Gastroesophageal sphincter (tissue), 4 donors: ENCODE measurements around the gene FBXL16. TPM values are rescaled to one million over a fixed set of nuclear protein-coding genes. Genes with fewer than 3 reads are reported as not detected.

ENCODE experiments used
- ATAC-seq: fragments of 150-250 bp; one replicate; pipeline ENCODE4 v1.9.1; 2016; ENCODE audit warnings: mild to moderate bottlenecking, moderate library complexity
- H3K27ac ChIP-seq, 4 donors: fragments of 200-600 bp; sonication (generic) in 3 of 4; 1 replicate in 3 of 4; 2 replicates in 1 of 4; pipeline ENCODE4 v1.5.1; 2016 to 2019
- H3K27me3 ChIP-seq: fragments of 200-600 bp; sonication (generic); one replicate; pipeline ENCODE4 v1.5.1; 2019
- H3K36me3 ChIP-seq, 2 donors: fragments of 200-600 bp; sonication (generic); one replicate each; pipeline ENCODE4 v1.5.1; 2019; ENCODE audit warnings: control low read depth in 1 of 2
- H3K4me1 ChIP-seq, 3 donors: fragments of 200-600 bp; sonication (generic); 1 replicate in 2 of 3; 2 replicates in 1 of 3; pipeline ENCODE4 v1.5.1; 2016 to 2019; ENCODE audit warnings: control low read depth in 2 of 3
- H3K4me3 ChIP-seq, 2 donors: fragments of 200-600 bp; sonication (generic); one replicate each; pipeline ENCODE4 v1.5.1; 2019; ENCODE audit warnings: mild to moderate bottlenecking in 1 of 2, moderate library complexity in 1 of 2
- H3K9me3 ChIP-seq, 3 donors: fragments of 200-600 bp; sonication (generic); one replicate each; pipeline ENCODE4 v1.5.1; 2017 to 2019; ENCODE audit warnings: control low read depth in 2 of 3
- EP300 ChIP-seq: sonication (generic); formaldehyde crosslinking; IDR thresholded peaks from one replicate; pipeline ENCODE4 v1.6.1; 2017; ENCODE audit warnings: antibody characterized with exemption, mild to moderate bottlenecking
- POLR2A ChIP-seq, 2 donors: fragments of 450-650 bp; IDR thresholded peaks; one replicate each; pipeline ENCODE4 v1.6.1; 2017; ENCODE audit warnings: antibody characterized with exemption in 2 of 2, mild to moderate bottlenecking in 2 of 2, moderate library complexity in 1 of 2
- POLR2AphosphoS5 ChIP-seq: sonication (generic); formaldehyde crosslinking; IDR thresholded peaks from one replicate; pipeline ENCODE4 v1.6.1; 2017; ENCODE audit warnings: antibody characterized with exemption
- WGBS, 2 donors: methylation state at CpG; one replicate each; pipeline ENCODE4 v1.1.5; 2018; ENCODE audit warnings: low coverage in 1 of 2; 5-methylcytosine and 5-hydroxymethylcytosine counted together
- total RNA-seq, 4 donors: library from RNA; depleted of rRNA; stranded (reverse); fragments of >200 nt; gene quantifications; one replicate each; pipeline ENCODE4 v1.1.0, GENCODE V29; 2016
- TF ChIP-seq, protein P1 (sequence below), 4 experiments: fragments of 200-600 bp in 2 of 4; fragments of 450-650 bp in 2 of 4; sonication (generic) in 1 of 4; IDR thresholded peaks; one replicate each; pipeline ENCODE4 v1.5.1; 2017 to 2019; ENCODE audit warnings: antibody characterized with exemption in 4 of 4, mild to moderate bottlenecking in 2 of 4, moderate library complexity in 2 of 4

Gene FBXL16
- total RNA-seq, 4 donors from 2014 or later: 0.27 to 1.4 (median 0.35) TPM

GRCh38 chr16:672851-673250, 32.8 kb downstream of the FBXL16 start:
- no CpG with 5 or more reads among the region's 21 CpGs for WGBS, 2 donors
- no peak for ATAC-seq
- peaks cover 0 to 50% of the 10 kb centered on the region in 2 donors for H3K36me3 ChIP-seq
- TF ChIP-seq POLR2A (IDR thresholded peaks at IDR 0.05): no peak
- no peak for TF ChIP-seq EP300
- TF ChIP-seq, protein P1, sequence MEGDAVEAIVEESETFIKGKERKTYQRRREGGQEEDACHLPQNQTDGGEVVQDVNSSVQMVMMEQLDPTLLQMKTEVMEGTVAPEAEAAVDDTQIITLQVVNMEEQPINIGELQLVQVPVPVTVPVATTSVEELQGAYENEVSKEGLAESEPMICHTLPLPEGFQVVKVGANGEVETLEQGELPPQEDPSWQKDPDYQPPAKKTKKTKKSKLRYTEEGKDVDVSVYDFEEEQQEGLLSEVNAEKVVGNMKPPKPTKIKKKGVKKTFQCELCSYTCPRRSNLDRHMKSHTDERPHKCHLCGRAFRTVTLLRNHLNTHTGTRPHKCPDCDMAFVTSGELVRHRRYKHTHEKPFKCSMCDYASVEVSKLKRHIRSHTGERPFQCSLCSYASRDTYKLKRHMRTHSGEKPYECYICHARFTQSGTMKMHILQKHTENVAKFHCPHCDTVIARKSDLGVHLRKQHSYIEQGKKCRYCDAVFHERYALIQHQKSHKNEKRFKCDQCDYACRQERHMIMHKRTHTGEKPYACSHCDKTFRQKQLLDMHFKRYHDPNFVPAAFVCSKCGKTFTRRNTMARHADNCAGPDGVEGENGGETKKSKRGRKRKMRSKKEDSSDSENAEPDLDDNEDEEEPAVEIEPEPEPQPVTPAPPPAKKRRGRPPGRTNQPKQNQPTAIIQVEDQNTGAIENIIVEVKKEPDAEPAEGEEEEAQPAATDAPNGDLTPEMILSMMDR (IDR thresholded peaks at IDR 0.05): no peak
- no peak for TF ChIP-seq POLR2AphosphoS5
- H3K4me3 ChIP-seq: no peak overlapping the region
- H3K27ac ChIP-seq: no peak overlapping the region
- H3K27me3 ChIP-seq: peaks cover 8% of the 10 kb centered on the region
- H3K9me3 ChIP-seq: no peaks in the 10 kb centered on the region
- peaks cover 0 to 46% (median 26%) of the 10 kb centered on the region in 3 donors for H3K4me1 ChIP-seq

- 100% methylated on average over 3 of the region's 19 CpGs; no CpG with 5 or more reads in 1 of the 2 donors for WGBS, 2 donors
- Histone ChIP-seq H3K36me3 (peaks cover 0 to 50% of the 10 kb centered on the region in 2 donors), H3K9me3 (no peaks in the 10 kb centered on the region)
These were observed 33.2 kb downstream of the FBXL16 start for GRCh38 chr16:672371-672770.

GRCh38 chr16:671353-672131, 34.1 kb downstream of the FBXL16 start:
- no peak overlapping the region for H3K4me3 ChIP-seq
- TF ChIP-seq POLR2A (IDR thresholded peaks at IDR 0.05): no peak
- TF ChIP-seq, protein P1 (IDR thresholded peaks at IDR 0.05): no peak
- no peak for TF ChIP-seq EP300
- no peak for TF ChIP-seq POLR2AphosphoS5
- H3K36me3 ChIP-seq: peaks cover 0 to 50% of the 10 kb centered on the region in 2 donors
- H3K27ac ChIP-seq: no peak overlapping the region
- H3K9me3 ChIP-seq: no peaks in the 10 kb centered on the region
- no peak for ATAC-seq
- H3K27me3 ChIP-seq: no peaks in the 10 kb centered on the region
- H3K4me1 ChIP-seq: peaks cover 0 to 55% (median 26%) of the 10 kb centered on the region in 3 donors
- WGBS, 2 donors: no CpG with 5 or more reads among the region's 40 CpGs

More at GRCh38 chr16:672371-672770, 33.2 kb downstream of the FBXL16 start:
- Histone ChIP-seq H3K4me3 (no peak overlapping the region), H3K27me3 (peaks cover 6% of the 10 kb centered on the region), H3K27ac (no peak overlapping the region), H3K4me1 (peaks cover 0 to 51% (median 26%) of the 10 kb centered on the region in 3 donors)
- no peak for ATAC-seq
- TF ChIP-seq EP300 (no peak), POLR2A (IDR thresholded peaks at IDR 0.05) (no peak), POLR2AphosphoS5 (no peak)
- TF ChIP-seq, protein P1 (IDR thresholded peaks at IDR 0.05): no peak

GRCh38 chr16:670485-671352, 34.9 kb downstream of the FBXL16 start:
- Histone ChIP-seq H3K27ac (no peak overlapping the region), H3K4me3 (no peak overlapping the region), H3K36me3 (peaks cover 0 to 50% of the 10 kb centered on the region in 2 donors), H3K4me1 (peaks cover 0 to 47% (median 19%) of the 10 kb centered on the region in 3 donors), H3K27me3 (no peaks in the 10 kb centered on the region), H3K9me3 (no peaks in the 10 kb centered on the region)
- TF ChIP-seq POLR2AphosphoS5: no peak
- TF ChIP-seq POLR2A (IDR thresholded peaks at IDR 0.05): no peak
- no peak for TF ChIP-seq EP300
- TF ChIP-seq, protein P1 (IDR thresholded peaks at IDR 0.05): no peak
- no peak for ATAC-seq
- 94% methylated on average over 6 of the region's 52 CpGs; no CpG with 5 or more reads in 1 of the 2 donors for WGBS, 2 donors
